GM10248 (cell line): ENCODE results near the gene ZNF516.

Experiments used
- CTCF ChIA-PET: fragments of 300-600 bp; sonication (Branson Sonifier 250); formaldehyde crosslinking; extraction: SDS; loops from one replicate; lab custom pipeline; 2021; ENCODE audit warnings: antibody characterized with exemption; lab: Yijun Ruan, JAX
- POLR2A ChIA-PET: fragments of 350-650 bp; sonication (Branson Sonifier 250); formaldehyde crosslinking; extraction: SDS; loops from one replicate; lab custom pipeline; 2020; ENCODE audit warnings: antibody characterized with exemption; lab: Yijun Ruan, JAX
- DNase-seq: peaks from one replicate; pipeline ENCODE4 v3.0.0; 2012; ENCODE audit errors: extremely low spot score
- CTCF ChIP-seq: IDR thresholded peaks from 2 replicates; pipeline ENCODE4 v1.5.1; 2012; ENCODE audit warnings: mild to moderate bottlenecking, low read depth; ENCODE audit errors: extremely low read depth, missing control alignments, control extremely low read depth

ZNF516 gene

GRCh38 chr18:76459312-76459686 is 35.7 kb downstream of the ZNF516 start:
- TF ChIP-seq CTCF = no peak
- ChIA-PET POLR2A (no interaction called here), CTCF (no interaction called here)
- DNase-seq = no peak

- ChIA-PET CTCF (no interaction called here), POLR2A (no interaction called here)
Measured at GRCh38 chr18:76458522-76459311, 36.3 kb downstream of the ZNF516 start.

GRCh38 chr18:76457957-76458356 is 37.1 kb downstream of the ZNF516 start:
- ChIA-PET POLR2A (no interaction called here), CTCF (no interaction called here)
- TF ChIP-seq CTCF = no peak
- DNase-seq = no peak

More at GRCh38 chr18:76458522-76459311, 36.3 kb downstream of the ZNF516 start:
- no peak for DNase-seq
- TF ChIP-seq CTCF = no peak

- ChIA-PET CTCF (interaction anchor here (1.0 to 2.4 kb wide), 4 partner anchors 11 to 61 kb away, joined by 3 to 6 read pairs (median 3); no protein-coding TSS in a partner anchor), POLR2A (no interaction called here)
- TF ChIP-seq CTCF = no peak
- no peak for DNase-seq
Measured at GRCh38 chr18:76457475-76457874, 37.6 kb downstream of the ZNF516 start.

- POLR2A ChIA-PET = no interaction called here
- no peak for DNase-seq
- no peak for TF ChIP-seq CTCF
- CTCF ChIA-PET = interaction anchor here (1.0 to 2.4 kb wide), 5 partner anchors 10 to 60 kb away, joined by 3 to 7 read pairs (median 3); no protein-coding TSS in a partner anchor
Measured at GRCh38 chr18:76456823-76457222, 38.2 kb downstream of the ZNF516 start.

GRCh38 chr18:76456018-76456750 is 38.9 kb downstream of the ZNF516 start:
- TF ChIP-seq CTCF = no peak
- no peak for DNase-seq
- POLR2A ChIA-PET = no interaction called here
- CTCF ChIA-PET = interaction anchor here (0.7 to 2.4 kb wide), 6 partner anchors 9 to 62 kb away, joined by 3 to 7 read pairs (median 3); no protein-coding TSS in a partner anchor
